GM12878 (cell line): ENCODE measurements around the gene ADGRD1. TPM values are rescaled to one million over a fixed set of nuclear protein-coding genes. Genes with fewer than 3 reads are reported as not detected.

Experiments
- ATAC-seq: fragments of 200-7000 bp; cut with Tn5 transposase; 3 replicates; pipeline ENCODE4 v1.9.1; 2020; ENCODE audit warnings: mild to moderate bottlenecking, moderate library complexity
- BruUV-seq: library from RNA; stranded (reverse); fragments of 400-500 nt; replicated peaks from 2 replicates; lab custom pipeline; 2021; lab: Mats Ljungman, UMichigan
- CTCF ChIA-PET: fragments of 300-600 bp; sonication (Branson Sonifier 250); formaldehyde crosslinking; extraction: SDS; loops from one replicate; lab custom pipeline; 2021; ENCODE audit warnings: inconsistent platforms; lab: Yijun Ruan, JAX
- POLR2A ChIA-PET: fragments of 350-600 bp; formaldehyde crosslinking; extraction: SDS; loops from one replicate; lab custom pipeline; 2021; ENCODE audit warnings: inconsistent platforms; lab: Charles Lee
- RAD21 ChIA-PET: fragments of 300-600 bp; sonication (Branson Sonifier 250); formaldehyde crosslinking; loops from one replicate; lab custom pipeline; 2023; ENCODE audit warnings: antibody characterized with exemption; ENCODE audit not compliant: unreplicated experiment; lab: Charles Lee
- SMC1A ChIA-PET: fragments of 300-600 bp; sonication (Branson Sonifier 250); formaldehyde crosslinking; loops from one replicate; lab custom pipeline; 2023; ENCODE audit not compliant: unreplicated experiment, uncharacterized antibody; lab: Charles Lee
- DNase-seq: peaks from one replicate; pipeline ENCODE4 v3.0.0-alpha.2; 2011; ENCODE audit warnings: low read depth, low spot score
- FAIRE-seq: peaks from 3 replicates; lab custom pipeline; 2011; peaks lifted over from hg19 to GRCh38; lab: Jason Lieb, UNC
- H2AFZ ChIP-seq: 2 replicates; pipeline ENCODE4 v1.6.0; 2011; ENCODE audit warnings: low read depth, low read length, control low read depth; ENCODE audit not compliant: control insufficient read depth
- H3K27ac ChIP-seq: 2 replicates; pipeline ENCODE4 v1.5.1; 2011; ENCODE audit warnings: control low read depth; ENCODE audit not compliant: control insufficient read depth, insufficient read depth
- H3K27me3 ChIP-seq, 2 experiments: replicated peaks in 1 of 2; 2 replicates each; pipeline versions ENCODE4 v1.6.0 to v1.6.1; 2011; ENCODE audit warnings: low read length in 1 of 2; ENCODE audit not compliant: control insufficient read depth in 2 of 2, insufficient read depth in 2 of 2
- H3K36me3 ChIP-seq, 2 experiments: 2 replicates each; pipeline ENCODE4 v1.5.1; 2011; ENCODE audit warnings: low read length in 1 of 2; ENCODE audit not compliant: control insufficient read depth in 2 of 2, insufficient read depth in 2 of 2
- H3K4me1 ChIP-seq: 2 replicates; pipeline ENCODE4 v1.6.1; 2011; ENCODE audit warnings: mild to moderate bottlenecking, low read length, moderate library complexity, mixed read lengths; ENCODE audit not compliant: control insufficient read depth, insufficient read depth
- H3K4me2 ChIP-seq: 2 replicates; pipeline ENCODE4 v1.6.0; 2011; ENCODE audit warnings: control low read depth; ENCODE audit not compliant: control insufficient read depth, insufficient read depth
- H3K4me3 ChIP-seq: fragments of 200-600 bp; sonication (generic); 2 replicates; pipeline ENCODE4 v1.5.1; 2016
- H3K79me2 ChIP-seq: 2 replicates; pipeline ENCODE4 v1.6.0; 2011; ENCODE audit warnings: low read length; ENCODE audit not compliant: control insufficient read depth, insufficient read depth
- H3K9ac ChIP-seq: 2 replicates; pipeline ENCODE4 v1.8.0; 2011; ENCODE audit warnings: low read length, control low read depth, mixed read lengths; ENCODE audit not compliant: control insufficient read depth, insufficient read depth
- H3K9me3 ChIP-seq: replicated peaks from 3 replicates; pipeline ENCODE4 v1.5.1; 2011; ENCODE audit warnings: mild to moderate bottlenecking, low read length; ENCODE audit not compliant: control insufficient read depth, insufficient read depth
- H4K20me1 ChIP-seq: 2 replicates; pipeline ENCODE4 v1.6.0; 2011; ENCODE audit not compliant: control insufficient read depth, insufficient read depth
- E2F8 ChIP-seq: fragments of 450-650 bp; IDR thresholded peaks from 2 replicates; pipeline ENCODE4 v1.6.1; 2018; ENCODE audit warnings: mild to moderate bottlenecking, low read depth, moderate library complexity; ENCODE audit not compliant: partially characterized antibody
- NKRF ChIP-seq: fragments of 450-650 bp; conservative IDR thresholded peaks from 2 replicates; pipeline ENCODE4 v1.6.1; 2017; ENCODE audit warnings: mild to moderate bottlenecking, moderate library complexity
- POLR2A ChIP-seq: IDR thresholded peaks from 2 replicates; pipeline ENCODE4 v1.6.1; 2011; ENCODE audit warnings: low read depth, mild to moderate bottlenecking, low read length
- ZNF622 ChIP-seq: fragments of 450-650 bp; IDR thresholded peaks from 2 replicates; pipeline ENCODE4 v1.6.1; 2017; ENCODE audit warnings: mild to moderate bottlenecking, inconsistent platforms
- WGBS: methylation state at CpG from one replicate; pipeline ENCODE4 v1.1.6; 2016; ENCODE audit warnings: low lambda C conversion rate; ENCODE audit not compliant: insufficient replicate concordance, insufficient coverage; ENCODE audit errors: missing lambda C conversion rate; 5-methylcytosine and 5-hydroxymethylcytosine counted together
- in situ Hi-C: fragments of 300-500 bp; cut with MboI; formaldehyde crosslinking; loops from 9 replicates; pipeline ENCODE4 v1.14.3; 2018; ENCODE audit warnings: mixed read lengths
- intact Hi-C: fragments of 100-400 bp; cut with micrococcal nuclease; formaldehyde crosslinking; loops from one replicate; pipeline ENCODE4 v1.14.2; 2022; ENCODE audit not compliant: unreplicated experiment
- polyA plus RNA-seq, 11 experiments: library from polyadenylated mRNA; depleted of rRNA in 4 of 11; unstranded in 6 of 11; stranded (reverse) in 5 of 11; fragments of >200 nt; fragmentation: Nextera tagmentation in 4 of 11; fragmentation: Illumina TruSeq in 1 of 11; extraction: Ambion mirVana in 4 of 11; extraction: Trizol in 1 of 11; gene quantifications; 1 replicate in 1 of 11; 2 replicates in 10 of 11; pipeline versions ENCODE4 v1.2.1 to v1.2.3, GENCODE V29; 2011 to 2016; ENCODE audit warnings: inconsistent platforms in 2 of 11, missing spikeins in 2 of 11, low read depth in 1 of 11
- total RNA-seq, 4 experiments: library from RNA; depleted of rRNA in 3 of 4; stranded (reverse); fragments of >200 nt in 3 of 4; fragmentation: Illumina TruSeq in 1 of 4; extraction: Trizol in 1 of 4; gene quantifications; 2 replicates each; pipeline versions ENCODE4 v1.2.1 to v1.2.3, GENCODE V29; 2013 to 2021

The ADGRD1 gene
- total and polyA plus RNA-seq, 10 of the 15 experiments (the other 5 are each of a cell fraction or from before 2014, with no cell fraction given), result 0.15 to 12.7 (median 1.2) TPM

- no peak overlapping the region for H3K4me2 ChIP-seq
- intact Hi-C loops (no loop called here), in situ Hi-C loops (no loop called here)
- no peak for FAIRE-seq
- SMC1A ChIA-PET, result interaction anchor here (1.8 kb wide), 1 partner anchor 9 kb away, joined by 7 read pairs; no protein-coding TSS in a partner anchor
- H3K27me3 ChIP-seq, result no peaks in the 10 kb centered on the region
- no peak overlapping the region for H3K9ac ChIP-seq
- H3K36me3 ChIP-seq, result no peaks in the 10 kb centered on the region
- DNase-seq, result no peak
- TF ChIP-seq ZNF622 (no peak), E2F8 (no peak), NKRF (no peak), POLR2A (no peak)
- CTCF ChIA-PET, result no interaction called here
- no peaks in the 10 kb centered on the region for H3K79me2 ChIP-seq
- H3K4me1 ChIP-seq, result peaks cover 36% of the 10 kb centered on the region
- H3K9me3 ChIP-seq, result no peaks in the 10 kb centered on the region; the same call in 2 of the 3 replicates
- H4K20me1 ChIP-seq, result no peaks in the 10 kb centered on the region
- WGBS, result 72% methylated on average over 26 of the region's 26 CpGs
- ATAC-seq, result no peak
- BruUV-seq, result no TSS peak
- POLR2A ChIA-PET, result no interaction called here
- H2AFZ ChIP-seq, result no peak overlapping the region
- no peak overlapping the region for H3K27ac ChIP-seq
- no peak overlapping the region for H3K4me3 ChIP-seq
- RAD21 ChIA-PET, result interaction anchor here (1.2 to 1.8 kb wide), 2 partner anchors 8 to 225 kb away, joined by 3 to 6 read pairs; no protein-coding TSS in a partner anchor
Measured at GRCh38 chr12:131095826-131096680, 142.3 kb downstream of the ADGRD1 start.
